ENCODE results near the gene ZGPAT.

DNA sequence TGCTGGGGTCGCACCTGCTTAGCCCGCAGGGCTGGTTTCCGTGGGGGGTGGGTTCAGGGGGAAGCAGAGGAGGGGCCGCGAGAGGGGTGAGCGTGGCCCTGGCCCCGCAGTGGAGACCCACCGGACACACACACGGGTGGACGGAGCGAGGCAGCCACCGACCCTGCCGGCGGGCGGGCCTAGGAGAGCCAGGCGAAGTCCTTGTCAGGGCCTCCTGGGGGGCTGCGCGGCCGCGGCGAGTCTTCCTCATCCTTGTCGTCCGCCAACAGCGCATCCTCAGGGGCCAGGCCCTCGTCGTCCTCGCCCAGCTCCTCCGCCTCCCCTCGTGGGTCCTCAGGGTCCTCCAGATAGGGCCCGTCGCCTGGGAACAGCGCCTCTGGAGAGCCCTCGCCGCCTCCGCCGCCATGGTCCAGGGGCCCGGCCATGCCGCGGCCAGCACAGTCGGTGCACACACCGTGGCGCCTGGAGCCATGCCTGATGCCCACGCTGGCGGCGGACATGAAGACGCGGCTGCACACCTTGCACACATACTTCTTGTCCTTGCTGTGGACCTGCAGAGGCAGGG lies 39.0 kb downstream of the ZGPAT start:
- TF ChIP-seq POLR2AphosphoS5 (IDR thresholded peaks at IDR 0.05; ENCODE audit: low read depth, low read length) (no peak), TCF7L2 (IDR thresholded peaks at IDR 0.05; ENCODE audit: low read depth, low read length) (no peak)
- TF ChIP-seq, protein P1, sequence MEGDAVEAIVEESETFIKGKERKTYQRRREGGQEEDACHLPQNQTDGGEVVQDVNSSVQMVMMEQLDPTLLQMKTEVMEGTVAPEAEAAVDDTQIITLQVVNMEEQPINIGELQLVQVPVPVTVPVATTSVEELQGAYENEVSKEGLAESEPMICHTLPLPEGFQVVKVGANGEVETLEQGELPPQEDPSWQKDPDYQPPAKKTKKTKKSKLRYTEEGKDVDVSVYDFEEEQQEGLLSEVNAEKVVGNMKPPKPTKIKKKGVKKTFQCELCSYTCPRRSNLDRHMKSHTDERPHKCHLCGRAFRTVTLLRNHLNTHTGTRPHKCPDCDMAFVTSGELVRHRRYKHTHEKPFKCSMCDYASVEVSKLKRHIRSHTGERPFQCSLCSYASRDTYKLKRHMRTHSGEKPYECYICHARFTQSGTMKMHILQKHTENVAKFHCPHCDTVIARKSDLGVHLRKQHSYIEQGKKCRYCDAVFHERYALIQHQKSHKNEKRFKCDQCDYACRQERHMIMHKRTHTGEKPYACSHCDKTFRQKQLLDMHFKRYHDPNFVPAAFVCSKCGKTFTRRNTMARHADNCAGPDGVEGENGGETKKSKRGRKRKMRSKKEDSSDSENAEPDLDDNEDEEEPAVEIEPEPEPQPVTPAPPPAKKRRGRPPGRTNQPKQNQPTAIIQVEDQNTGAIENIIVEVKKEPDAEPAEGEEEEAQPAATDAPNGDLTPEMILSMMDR (IDR thresholded peaks at IDR 0.05), result no peak
- TF ChIP-seq, protein P2, sequence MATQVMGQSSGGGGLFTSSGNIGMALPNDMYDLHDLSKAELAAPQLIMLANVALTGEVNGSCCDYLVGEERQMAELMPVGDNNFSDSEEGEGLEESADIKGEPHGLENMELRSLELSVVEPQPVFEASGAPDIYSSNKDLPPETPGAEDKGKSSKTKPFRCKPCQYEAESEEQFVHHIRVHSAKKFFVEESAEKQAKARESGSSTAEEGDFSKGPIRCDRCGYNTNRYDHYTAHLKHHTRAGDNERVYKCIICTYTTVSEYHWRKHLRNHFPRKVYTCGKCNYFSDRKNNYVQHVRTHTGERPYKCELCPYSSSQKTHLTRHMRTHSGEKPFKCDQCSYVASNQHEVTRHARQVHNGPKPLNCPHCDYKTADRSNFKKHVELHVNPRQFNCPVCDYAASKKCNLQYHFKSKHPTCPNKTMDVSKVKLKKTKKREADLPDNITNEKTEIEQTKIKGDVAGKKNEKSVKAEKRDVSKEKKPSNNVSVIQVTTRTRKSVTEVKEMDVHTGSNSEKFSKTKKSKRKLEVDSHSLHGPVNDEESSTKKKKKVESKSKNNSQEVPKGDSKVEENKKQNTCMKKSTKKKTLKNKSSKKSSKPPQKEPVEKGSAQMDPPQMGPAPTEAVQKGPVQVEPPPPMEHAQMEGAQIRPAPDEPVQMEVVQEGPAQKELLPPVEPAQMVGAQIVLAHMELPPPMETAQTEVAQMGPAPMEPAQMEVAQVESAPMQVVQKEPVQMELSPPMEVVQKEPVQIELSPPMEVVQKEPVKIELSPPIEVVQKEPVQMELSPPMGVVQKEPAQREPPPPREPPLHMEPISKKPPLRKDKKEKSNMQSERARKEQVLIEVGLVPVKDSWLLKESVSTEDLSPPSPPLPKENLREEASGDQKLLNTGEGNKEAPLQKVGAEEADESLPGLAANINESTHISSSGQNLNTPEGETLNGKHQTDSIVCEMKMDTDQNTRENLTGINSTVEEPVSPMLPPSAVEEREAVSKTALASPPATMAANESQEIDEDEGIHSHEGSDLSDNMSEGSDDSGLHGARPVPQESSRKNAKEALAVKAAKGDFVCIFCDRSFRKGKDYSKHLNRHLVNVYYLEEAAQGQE (IDR thresholded peaks at IDR 0.05; ENCODE audit: insufficient read depth in 1 of 2, low read depth in 2 of 2, low read length in 1 of 2), result no peak

All from Panc1 (cell line).